Measurements from ENCODE around the gene ANKHD1. TPM values are rescaled to one million over a fixed set of nuclear protein-coding genes. Genes with fewer than 3 reads are reported as not detected.
A peak's percentile ranks its signal among the peaks of the same experiment; 100 is the strongest.

Gene ANKHD1
- total RNA-seq, 1 donor from 2014 or later = 47.0 TPM

- no peak for DNase-seq (ENCODE audit: low read depth in 2 of 2)
These were observed 30.1 kb upstream of the ANKHD1 start for GRCh38 chr5:140371356-140372151.

GRCh38 chr5:140372971-140373487, 28.6 kb upstream of the ANKHD1 start:
- peak; percentile 76 to 79 for DNase-seq (ENCODE audit: low read depth in 2 of 2)

GRCh38 chr5:140381351-140381750, 20.3 kb upstream of the ANKHD1 start:
- DNase-seq (ENCODE audit: low read depth in 2 of 2) = no peak

- DNase-seq (ENCODE audit: low read depth in 2 of 2) = no peak
These were observed 19.7 kb upstream of the ANKHD1 start for GRCh38 chr5:140381972-140382371.

- no peak for DNase-seq (ENCODE audit: low read depth in 2 of 2)
These were observed 18.8 kb upstream of the ANKHD1 start for GRCh38 chr5:140382866-140383265.

- no peak for DNase-seq (ENCODE audit: low read depth in 2 of 2)
These were observed 18.3 kb upstream of the ANKHD1 start for GRCh38 chr5:140383300-140383699.

- no peak for DNase-seq (ENCODE audit: low read depth in 2 of 2)
These were observed 13.6 kb upstream of the ANKHD1 start for GRCh38 chr5:140388052-140388451.

GRCh38 chr5:140391312-140391711, 10.3 kb upstream of the ANKHD1 start:
- no peak for DNase-seq (ENCODE audit: low read depth in 2 of 2)

- no peak for DNase-seq (ENCODE audit: low read depth in 2 of 2)
These were observed 9.9 kb upstream of the ANKHD1 start for GRCh38 chr5:140391732-140392131.

GRCh38 chr5:140393738-140394137, 7.9 kb upstream of the ANKHD1 start:
- DNase-seq (ENCODE audit: low read depth in 2 of 2) = no peak

- DNase-seq (ENCODE audit: low read depth in 2 of 2) = no peak
These were observed 3.2 kb upstream of the ANKHD1 start for GRCh38 chr5:140398379-140398811.

GRCh38 chr5:140399979-140400729, 1.5 kb upstream of the ANKHD1 start:
- DNase-seq (ENCODE audit: low read depth in 2 of 2) = no peak

- DNase-seq (ENCODE audit: low read depth in 2 of 2) = peak; percentile 96
These were observed 787 bp upstream of the ANKHD1 start for GRCh38 chr5:140400730-140401361.

GRCh38 chr5:140402258-140403074, 833 bp downstream of the ANKHD1 start:
- peak; percentile 56 to 61 for DNase-seq (ENCODE audit: low read depth in 2 of 2)

- DNase-seq (ENCODE audit: low read depth in 2 of 2) = no peak
These were observed 2.0 kb downstream of the ANKHD1 start for GRCh38 chr5:140403613-140404012.

GRCh38 chr5:140408750-140409241, 7.2 kb downstream of the ANKHD1 start:
- DNase-seq (ENCODE audit: low read depth in 2 of 2) = no peak

- no peak for DNase-seq (ENCODE audit: low read depth in 2 of 2)
These were observed 11.6 kb downstream of the ANKHD1 start for GRCh38 chr5:140413230-140413629.

GRCh38 chr5:140417235-140417634, 15.6 kb downstream of the ANKHD1 start:
- DNase-seq (ENCODE audit: low read depth in 2 of 2) = no peak

- no peak for DNase-seq (ENCODE audit: low read depth in 2 of 2)
These were observed 17.4 kb downstream of the ANKHD1 start for GRCh38 chr5:140418862-140419520.

- no peak for DNase-seq (ENCODE audit: low read depth in 2 of 2)
These were observed 18.6 kb downstream of the ANKHD1 start for GRCh38 chr5:140420226-140420570.
